HepG2 (cell line): Measurements from ENCODE around the gene WDR89. TPM values are rescaled to one million over a fixed set of nuclear protein-coding genes. Genes with fewer than 3 reads are reported as not detected.

Source experiments
- CEBPB ChIP-seq: IDR thresholded peaks from 2 replicates; pipeline ENCODE4 v1.6.1; 2011; ENCODE audit warnings: low read depth, low read length, improper control_type of control experiment, borderline replicate concordance
- FOXJ3 ChIP-seq: sonication (generic); formaldehyde crosslinking; IDR thresholded peaks from 2 replicates; pipeline ENCODE4 v1.4.0; 2020; ENCODE audit warnings: missing genetic modification reagents, mild to moderate bottlenecking, borderline replicate concordance
- HOXA9 ChIP-seq: sonication (generic); formaldehyde crosslinking; IDR thresholded peaks from 2 replicates; pipeline ENCODE4 v1.8.1; 2022; ENCODE audit warnings: missing genetic modification reagents, mild to moderate bottlenecking, moderate library complexity, borderline replicate concordance
- KDM5A ChIP-seq: fragments of 200-600 bp; sonication (generic); IDR thresholded peaks from 2 replicates; pipeline ENCODE4 v1.7.0; 2018; ENCODE audit warnings: antibody characterized with exemption, mild to moderate bottlenecking, low read length, borderline replicate concordance
- KLF9 ChIP-seq: IDR thresholded peaks from 2 replicates; pipeline ENCODE4 v1.6.1; 2016; ENCODE audit warnings: low read depth
- MAF1 ChIP-seq: sonication (generic); formaldehyde crosslinking; IDR thresholded peaks from 2 replicates; pipeline ENCODE4 v1.5.0; 2020; ENCODE audit warnings: missing genetic modification reagents, borderline replicate concordance
- NR2C2 ChIP-seq: sonication (generic); formaldehyde crosslinking; IDR thresholded peaks from 2 replicates; pipeline ENCODE4 v1.4.0; 2020; ENCODE audit warnings: missing genetic modification reagents, mild to moderate bottlenecking, moderate library complexity, borderline replicate concordance
- PHF20 ChIP-seq: sonication (generic); formaldehyde crosslinking; IDR thresholded peaks from 2 replicates; pipeline ENCODE4 v1.5.0; 2020; ENCODE audit warnings: mild to moderate bottlenecking, missing genetic modification reagents
- TCF7 ChIP-seq: sonication (generic); IDR thresholded peaks from 2 replicates; pipeline ENCODE4 v1.6.1; 2016; ENCODE audit warnings: antibody characterized with exemption, low read depth
- TSC22D2 ChIP-seq: sonication (generic); formaldehyde crosslinking; IDR thresholded peaks from 2 replicates; pipeline ENCODE4 v1.5.1; 2020; ENCODE audit warnings: missing genetic modification reagents, mild to moderate bottlenecking, borderline replicate concordance
- ZNF17 ChIP-seq: sonication (generic); formaldehyde crosslinking; IDR thresholded peaks from 2 replicates; pipeline ENCODE4 v1.5.0; 2020; ENCODE audit warnings: mild to moderate bottlenecking, missing genetic modification reagents
- ZNF430 ChIP-seq: sonication (generic); formaldehyde crosslinking; IDR thresholded peaks from 2 replicates; pipeline ENCODE4 v1.9.0; 2021; ENCODE audit warnings: mild to moderate bottlenecking, missing genetic modification reagents
- ZNF572 ChIP-seq: sonication (generic); formaldehyde crosslinking; IDR thresholded peaks from 2 replicates; pipeline ENCODE4 v1.5.1; 2020; ENCODE audit warnings: mild to moderate bottlenecking, missing genetic modification reagents
- ZSCAN21 ChIP-seq: sonication (generic); formaldehyde crosslinking; IDR thresholded peaks from 2 replicates; pipeline ENCODE4 v1.8.0; 2022; ENCODE audit warnings: mild to moderate bottlenecking, missing genetic modification reagents, moderate library complexity, borderline replicate concordance
- polyA plus RNA-seq, 8 experiments: library from polyadenylated mRNA; depleted of rRNA in 3 of 8; stranded (reverse) in 7 of 8; unstranded in 1 of 8; fragments of >200 nt; fragmentation: Illumina TruSeq in 4 of 8; extraction: Trizol in 4 of 8; gene quantifications; 2 replicates each; pipeline versions ENCODE4 v1.2.1 to v1.2.3, GENCODE V29; 2011 to 2016; ENCODE audit warnings: low read depth in 4 of 8, missing spikeins in 1 of 8, mixed read lengths in 1 of 8; ENCODE audit not compliant: insufficient read depth in 1 of 8
- total RNA-seq, 5 experiments: library from RNA; depleted of rRNA; stranded (reverse); fragments of >200 nt; fragmentation: Illumina TruSeq; extraction: Trizol; gene quantifications; 2 replicates each; pipeline ENCODE4 v1.2.3, GENCODE V29; 2016; ENCODE audit warnings: low read depth in 1 of 5
- TF ChIP-seq, protein P1 (sequence below): sonication (generic); formaldehyde crosslinking; conservative IDR thresholded peaks from 2 replicates; pipeline ENCODE4 v1.4.0; 2020; ENCODE audit warnings: missing genetic modification reagents
- TF ChIP-seq, protein P2 (sequence below): sonication (generic); formaldehyde crosslinking; IDR thresholded peaks from 2 replicates; pipeline ENCODE4 v1.8.0; 2022; ENCODE audit warnings: missing genetic modification reagents, low read depth, mild to moderate bottlenecking, borderline replicate concordance
- TF ChIP-seq, protein P3 (sequence below): fragments of 450-650 bp; IDR thresholded peaks from 2 replicates; pipeline ENCODE4 v1.6.1; 2017; ENCODE audit warnings: mild to moderate bottlenecking
- TF ChIP-seq, protein P4 (sequence below): sonication (generic); formaldehyde crosslinking; IDR thresholded peaks from 2 replicates; pipeline ENCODE4 v1.5.0; 2020; ENCODE audit warnings: missing genetic modification reagents
- TF ChIP-seq, protein P5 (sequence below): sonication (generic); formaldehyde crosslinking; IDR thresholded peaks from 2 replicates; pipeline ENCODE4 v1.4.0; 2020; ENCODE audit warnings: missing genetic modification reagents

The WDR89 gene
- total and polyA plus RNA-seq, 2 of the 13 experiments (the other 11 are each of a cell fraction or from before 2014, with no cell fraction given): 5.2 to 20.1 TPM

DNA sequence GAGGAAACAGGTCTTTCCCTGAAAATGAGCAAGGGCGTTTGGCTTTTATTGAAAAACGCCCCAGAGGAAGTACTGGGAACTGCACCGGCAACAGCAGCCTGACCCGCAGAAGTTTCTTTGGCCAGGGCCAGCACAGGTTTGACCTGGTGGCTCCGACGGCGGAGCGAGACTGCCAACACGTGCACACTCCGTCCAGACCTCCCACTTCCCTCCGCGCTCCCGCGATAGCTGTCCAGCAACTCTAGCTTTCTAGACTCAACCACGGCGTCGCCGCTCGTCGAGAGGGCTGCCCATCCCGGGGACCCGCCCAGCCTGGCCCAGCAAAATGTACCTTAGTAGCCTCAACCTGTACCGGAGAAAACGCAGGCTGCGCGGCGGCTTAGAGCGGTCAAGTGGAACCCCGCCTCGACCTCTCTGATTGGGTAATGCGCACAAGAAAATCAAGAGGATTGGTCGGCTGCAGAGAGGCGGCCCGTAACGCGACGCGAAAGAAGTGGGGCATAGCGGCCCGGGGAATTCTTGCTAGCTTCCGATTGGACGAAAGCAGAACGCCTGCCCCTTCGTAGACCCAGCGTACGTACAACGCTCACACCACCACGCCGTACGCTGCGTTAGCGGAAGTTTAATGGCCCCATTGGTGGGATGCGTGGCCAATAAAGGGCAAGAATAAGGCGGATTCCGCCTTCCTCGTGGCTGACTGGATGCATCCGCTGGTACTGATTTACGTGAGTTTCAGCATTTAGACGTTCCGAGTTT lies at the start of gene WDR89 (continued):
- TF ChIP-seq, protein P1, sequence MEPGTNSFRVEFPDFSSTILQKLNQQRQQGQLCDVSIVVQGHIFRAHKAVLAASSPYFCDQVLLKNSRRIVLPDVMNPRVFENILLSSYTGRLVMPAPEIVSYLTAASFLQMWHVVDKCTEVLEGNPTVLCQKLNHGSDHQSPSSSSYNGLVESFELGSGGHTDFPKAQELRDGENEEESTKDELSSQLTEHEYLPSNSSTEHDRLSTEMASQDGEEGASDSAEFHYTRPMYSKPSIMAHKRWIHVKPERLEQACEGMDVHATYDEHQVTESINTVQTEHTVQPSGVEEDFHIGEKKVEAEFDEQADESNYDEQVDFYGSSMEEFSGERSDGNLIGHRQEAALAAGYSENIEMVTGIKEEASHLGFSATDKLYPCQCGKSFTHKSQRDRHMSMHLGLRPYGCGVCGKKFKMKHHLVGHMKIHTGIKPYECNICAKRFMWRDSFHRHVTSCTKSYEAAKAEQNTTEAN: peak; percentile 94
- TF ChIP-seq ZSCAN21 (peak; percentile 75; the same call in 1 of the 2 replicates), TSC22D2 (CRISPR knock-in tag) (peak; percentile 94; the same call in 1 of the 2 replicates), KDM5A (no peak), NR2C2 (CRISPR knock-in tag) (peak; percentile 72), PHF20 (CRISPR knock-in tag) (peak; percentile 63), CEBPB (peak; percentile 62), ZNF430 (peak; percentile 95), HOXA9 (CRISPR knock-in tag) (peak; percentile 81; the same call in 1 of the 2 replicates), TCF7 (no peak), FOXJ3 (CRISPR knock-in tag) (peak; percentile 25), MAF1 (CRISPR knock-in tag) (no peak; the same call in 1 of the 2 replicates), ZNF572 (CRISPR knock-in tag) (no peak), KLF9 (no peak), ZNF17 (CRISPR knock-in tag) (0 out of 2 replicates have a peak, but pooled peaks have one; percentile 20)
- TF ChIP-seq, protein P2, sequence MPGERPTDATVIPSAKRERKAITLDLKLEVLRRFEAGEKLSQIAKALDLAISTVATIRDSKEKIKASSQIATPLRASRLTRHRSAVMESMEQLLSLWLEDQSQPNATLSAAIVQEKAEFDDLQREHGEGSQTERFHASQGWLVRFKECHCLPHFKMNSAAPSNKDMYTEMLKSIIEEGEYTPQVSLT (CRISPR knock-in tag): no peak
- TF ChIP-seq, protein P3, sequence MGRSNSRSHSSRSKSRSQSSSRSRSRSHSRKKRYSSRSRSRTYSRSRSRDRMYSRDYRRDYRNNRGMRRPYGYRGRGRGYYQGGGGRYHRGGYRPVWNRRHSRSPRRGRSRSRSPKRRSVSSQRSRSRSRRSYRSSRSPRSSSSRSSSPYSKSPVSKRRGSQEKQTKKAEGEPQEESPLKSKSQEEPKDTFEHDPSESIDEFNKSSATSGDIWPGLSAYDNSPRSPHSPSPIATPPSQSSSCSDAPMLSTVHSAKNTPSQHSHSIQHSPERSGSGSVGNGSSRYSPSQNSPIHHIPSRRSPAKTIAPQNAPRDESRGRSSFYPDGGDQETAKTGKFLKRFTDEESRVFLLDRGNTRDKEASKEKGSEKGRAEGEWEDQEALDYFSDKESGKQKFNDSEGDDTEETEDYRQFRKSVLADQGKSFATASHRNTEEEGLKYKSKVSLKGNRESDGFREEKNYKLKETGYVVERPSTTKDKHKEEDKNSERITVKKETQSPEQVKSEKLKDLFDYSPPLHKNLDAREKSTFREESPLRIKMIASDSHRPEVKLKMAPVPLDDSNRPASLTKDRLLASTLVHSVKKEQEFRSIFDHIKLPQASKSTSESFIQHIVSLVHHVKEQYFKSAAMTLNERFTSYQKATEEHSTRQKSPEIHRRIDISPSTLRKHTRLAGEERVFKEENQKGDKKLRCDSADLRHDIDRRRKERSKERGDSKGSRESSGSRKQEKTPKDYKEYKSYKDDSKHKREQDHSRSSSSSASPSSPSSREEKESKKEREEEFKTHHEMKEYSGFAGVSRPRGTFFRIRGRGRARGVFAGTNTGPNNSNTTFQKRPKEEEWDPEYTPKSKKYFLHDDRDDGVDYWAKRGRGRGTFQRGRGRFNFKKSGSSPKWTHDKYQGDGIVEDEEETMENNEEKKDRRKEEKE: no peak
- TF ChIP-seq, protein P4, sequence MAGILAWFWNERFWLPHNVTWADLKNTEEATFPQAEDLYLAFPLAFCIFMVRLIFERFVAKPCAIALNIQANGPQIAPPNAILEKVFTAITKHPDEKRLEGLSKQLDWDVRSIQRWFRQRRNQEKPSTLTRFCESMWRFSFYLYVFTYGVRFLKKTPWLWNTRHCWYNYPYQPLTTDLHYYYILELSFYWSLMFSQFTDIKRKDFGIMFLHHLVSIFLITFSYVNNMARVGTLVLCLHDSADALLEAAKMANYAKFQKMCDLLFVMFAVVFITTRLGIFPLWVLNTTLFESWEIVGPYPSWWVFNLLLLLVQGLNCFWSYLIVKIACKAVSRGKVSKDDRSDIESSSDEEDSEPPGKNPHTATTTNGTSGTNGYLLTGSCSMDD: 0 out of 2 replicates have a peak, but pooled peaks have one; percentile 63
- TF ChIP-seq, protein P5, sequence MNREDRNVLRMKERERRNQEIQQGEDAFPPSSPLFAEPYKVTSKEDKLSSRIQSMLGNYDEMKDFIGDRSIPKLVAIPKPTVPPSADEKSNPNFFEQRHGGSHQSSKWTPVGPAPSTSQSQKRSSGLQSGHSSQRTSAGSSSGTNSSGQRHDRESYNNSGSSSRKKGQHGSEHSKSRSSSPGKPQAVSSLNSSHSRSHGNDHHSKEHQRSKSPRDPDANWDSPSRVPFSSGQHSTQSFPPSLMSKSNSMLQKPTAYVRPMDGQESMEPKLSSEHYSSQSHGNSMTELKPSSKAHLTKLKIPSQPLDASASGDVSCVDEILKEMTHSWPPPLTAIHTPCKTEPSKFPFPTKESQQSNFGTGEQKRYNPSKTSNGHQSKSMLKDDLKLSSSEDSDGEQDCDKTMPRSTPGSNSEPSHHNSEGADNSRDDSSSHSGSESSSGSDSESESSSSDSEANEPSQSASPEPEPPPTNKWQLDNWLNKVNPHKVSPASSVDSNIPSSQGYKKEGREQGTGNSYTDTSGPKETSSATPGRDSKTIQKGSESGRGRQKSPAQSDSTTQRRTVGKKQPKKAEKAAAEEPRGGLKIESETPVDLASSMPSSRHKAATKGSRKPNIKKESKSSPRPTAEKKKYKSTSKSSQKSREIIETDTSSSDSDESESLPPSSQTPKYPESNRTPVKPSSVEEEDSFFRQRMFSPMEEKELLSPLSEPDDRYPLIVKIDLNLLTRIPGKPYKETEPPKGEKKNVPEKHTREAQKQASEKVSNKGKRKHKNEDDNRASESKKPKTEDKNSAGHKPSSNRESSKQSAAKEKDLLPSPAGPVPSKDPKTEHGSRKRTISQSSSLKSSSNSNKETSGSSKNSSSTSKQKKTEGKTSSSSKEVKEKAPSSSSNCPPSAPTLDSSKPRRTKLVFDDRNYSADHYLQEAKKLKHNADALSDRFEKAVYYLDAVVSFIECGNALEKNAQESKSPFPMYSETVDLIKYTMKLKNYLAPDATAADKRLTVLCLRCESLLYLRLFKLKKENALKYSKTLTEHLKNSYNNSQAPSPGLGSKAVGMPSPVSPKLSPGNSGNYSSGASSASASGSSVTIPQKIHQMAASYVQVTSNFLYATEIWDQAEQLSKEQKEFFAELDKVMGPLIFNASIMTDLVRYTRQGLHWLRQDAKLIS: no peak
